RWPE1 (cell line): Measurements from ENCODE around the gene RYR1.
A peak's percentile ranks its signal among the peaks of the same experiment; 100 is the strongest.

Experiments used
- CTCF ChIA-PET: fragments of 350-600 bp; sonication (Branson Sonifier 250); formaldehyde crosslinking; extraction: SDS; loops from one replicate; lab custom pipeline; 2021; lab: Yijun Ruan, JAX
- POLR2A ChIA-PET: fragments of 400-600 bp; formaldehyde crosslinking; extraction: SDS; loops from one replicate; lab custom pipeline; 2020; ENCODE audit warnings: antibody characterized with exemption; ENCODE audit not compliant: low non-redundant PET; lab: Yijun Ruan, JAX
- DNase-seq: peaks from one replicate; pipeline ENCODE4 v3.0.0; 2012; ENCODE audit warnings: low spot score
- H3K27ac ChIP-seq: fragments of 450-650 bp; 2 replicates; pipeline ENCODE4 v1.5.1; 2017
- CTCF ChIP-seq: fragments of 450-650 bp; conservative IDR thresholded peaks from 2 replicates; pipeline ENCODE4 v1.5.1; 2017; ENCODE audit warnings: low read depth, mild to moderate bottlenecking

The RYR1 gene

GRCh38 chr19:38413416-38413815 lies 20.1 kb upstream of the RYR1 start:
- DNase-seq = no peak
- H3K27ac ChIP-seq = no peak overlapping the region
- ChIA-PET POLR2A (no interaction called here), CTCF (interaction anchor here (1.5 kb wide), 1 partner anchor 10 kb away, joined by 7 read pairs; the partner anchor contains the start of gene FAM98C)
- no peak for TF ChIP-seq CTCF

GRCh38 chr19:38417146-38417543 lies 16.3 kb upstream of the RYR1 start:
- CTCF ChIA-PET = interaction anchor here (0.6 kb wide), 1 partner anchor 196 kb away, joined by 4 read pairs; no protein-coding TSS in a partner anchor
- DNase-seq = no peak
- POLR2A ChIA-PET = no interaction called here
- TF ChIP-seq CTCF = no peak
- H3K27ac ChIP-seq = no peak overlapping the region

GRCh38 chr19:38417544-38418506 lies 15.7 kb upstream of the RYR1 start:
- ChIA-PET CTCF (interaction anchor here (0.6 kb wide), 1 partner anchor 197 kb away, joined by 4 read pairs; no protein-coding TSS in a partner anchor), POLR2A (no interaction called here)
- DNase-seq = peak; percentile 54
- H3K27ac ChIP-seq = no peak overlapping the region
- no peak for TF ChIP-seq CTCF

- no peak overlapping the region for H3K27ac ChIP-seq
- CTCF ChIA-PET = interaction anchor here (0.7 to 0.9 kb wide), 2 partner anchors 18 to 466 kb away, joined by 3 read pairs; partner anchors contain the start of gene FAM98C
- TF ChIP-seq CTCF = no peak
- DNase-seq = no peak
- POLR2A ChIA-PET = no interaction called here
Observed at GRCh38 chr19:38420935-38421334, 12.6 kb upstream of the RYR1 start.

GRCh38 chr19:38421856-38422255 lies 11.6 kb upstream of the RYR1 start:
- no peak for TF ChIP-seq CTCF
- DNase-seq = no peak
- CTCF ChIA-PET = no interaction called here
- POLR2A ChIA-PET = no interaction called here
- H3K27ac ChIP-seq = no peak overlapping the region

GRCh38 chr19:38422438-38422837 lies 11.1 kb upstream of the RYR1 start:
- H3K27ac ChIP-seq = no peak overlapping the region
- no peak for DNase-seq
- CTCF ChIA-PET = no interaction called here
- POLR2A ChIA-PET = no interaction called here
- no peak for TF ChIP-seq CTCF
